GM19438 (cell line): ENCODE data around the gene NFAM1.

Source experiments
- ATAC-seq: cut with Tn5 transposase; IDR thresholded peaks from one replicate; pipeline ENCODE4 v1.9.1; 2021; ENCODE audit warnings: low read depth; ENCODE audit not compliant: unreplicated experiment

The NFAM1 gene

GRCh38 chr22:42340829-42341383 is 91.3 kb downstream of the NFAM1 start:
- ATAC-seq: no peak

GRCh38 chr22:42340150-42340549 is 92.1 kb downstream of the NFAM1 start:
- no peak for ATAC-seq

GRCh38 chr22:42338479-42338878 is 93.7 kb downstream of the NFAM1 start:
- no peak for ATAC-seq

- ATAC-seq: no peak
Measured at GRCh38 chr22:42337356-42337755, 94.8 kb downstream of the NFAM1 start.

- no peak for ATAC-seq
Measured at GRCh38 chr22:42336527-42337227, 95.5 kb downstream of the NFAM1 start.

- no peak for ATAC-seq
Measured at GRCh38 chr22:42335839-42336378, 96.3 kb downstream of the NFAM1 start.

GRCh38 chr22:42334875-42335512 is 97.2 kb downstream of the NFAM1 start:
- no peak for ATAC-seq

GRCh38 chr22:42333544-42333943 is 98.7 kb downstream of the NFAM1 start:
- no peak for ATAC-seq

- no peak for ATAC-seq
Measured at GRCh38 chr22:42332089-42332488, 100.1 kb downstream of the NFAM1 start.

GRCh38 chr22:42331014-42331413 is 101.2 kb downstream of the NFAM1 start:
- ATAC-seq: no peak
